Fibroblast of skin of abdomen (primary cell): Measurements from ENCODE around the gene MORC4.

Experiments
- DNase-seq: peaks from one replicate; pipeline ENCODE4 v3.0.0-alpha.2; 2013

MORC4 gene

GRCh38 chrX:106952538-106952937, 47.5 kb downstream of the MORC4 start:
- no peak for DNase-seq

DNA sequence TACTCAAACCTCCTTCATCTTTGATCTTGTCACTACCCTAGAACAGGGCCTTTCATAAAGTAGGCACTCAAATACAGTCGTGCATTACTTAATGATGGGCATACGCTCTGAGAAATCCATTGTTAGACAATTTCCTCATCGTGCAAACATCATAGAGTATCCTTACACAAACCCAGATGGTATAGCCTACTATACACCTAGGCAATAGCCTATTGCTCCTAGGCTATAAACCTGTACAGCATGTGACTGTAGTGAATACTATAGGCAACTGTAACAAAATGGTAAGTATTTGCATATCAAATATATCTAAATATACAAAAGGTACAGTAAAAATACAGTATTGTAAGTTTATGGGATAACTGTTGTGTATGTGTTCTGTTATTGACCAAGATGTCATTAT, 47.9 kb downstream of the MORC4 start:
- DNase-seq: no peak

DNA sequence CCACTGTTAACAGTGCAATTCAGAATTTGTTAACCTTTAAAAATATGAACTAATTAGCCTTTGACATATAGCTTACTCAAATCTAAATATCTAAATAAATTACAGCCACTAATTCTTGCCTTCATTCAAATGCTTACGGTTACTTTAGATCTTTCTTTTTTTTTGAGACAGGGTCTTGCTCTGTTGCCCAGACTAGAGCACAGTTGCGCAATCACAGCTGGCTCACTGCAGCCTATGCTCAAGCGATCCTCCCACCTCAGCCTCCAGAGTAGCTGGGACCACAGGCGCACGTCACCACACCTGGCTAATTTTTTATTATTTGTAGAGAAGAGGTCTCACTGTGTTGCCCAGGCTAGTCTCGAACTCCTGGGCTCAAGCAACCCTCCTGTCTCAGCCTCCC, 48.8 kb downstream of the MORC4 start:
- no peak for DNase-seq

DNA sequence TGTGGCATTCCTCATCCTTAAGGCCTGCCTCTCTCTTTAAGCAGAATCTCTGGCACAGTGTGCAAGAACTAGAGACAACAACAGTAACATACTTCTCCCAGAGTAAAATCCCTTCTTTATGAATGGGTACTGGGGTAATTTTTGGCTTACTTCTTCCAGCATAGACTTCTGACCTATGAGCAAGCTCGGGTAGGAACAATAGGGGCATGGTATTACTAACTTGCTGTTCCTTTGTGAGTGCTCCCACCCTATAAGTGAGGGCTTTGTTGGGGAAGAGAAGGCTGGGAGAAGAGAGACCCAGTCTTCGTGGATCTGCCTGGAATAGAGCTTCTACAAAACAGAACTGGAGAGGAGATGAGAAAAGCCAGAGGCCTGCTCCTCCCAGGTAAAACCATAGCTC, 49.6 kb downstream of the MORC4 start:
- no peak for DNase-seq

GRCh38 chrX:106949366-106949765, 50.6 kb downstream of the MORC4 start:
- no peak for DNase-seq

DNA sequence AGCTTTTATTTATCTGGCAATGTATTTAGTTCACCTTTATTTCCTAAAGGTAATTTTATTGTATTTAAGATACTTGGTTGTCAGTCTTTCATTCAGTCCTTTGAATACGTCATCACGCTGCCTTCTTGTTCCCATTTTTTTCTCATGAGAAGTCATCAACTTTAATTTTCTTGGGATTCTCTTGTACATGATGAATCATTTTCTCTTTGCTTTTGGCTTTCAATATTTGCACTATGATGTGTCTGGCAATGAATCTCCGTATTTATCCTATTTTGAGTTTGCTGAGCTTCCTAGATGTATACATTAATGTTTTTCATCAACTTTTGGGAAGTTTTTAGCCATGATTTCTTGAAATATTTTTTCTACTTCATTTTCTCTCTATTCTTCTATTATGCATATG, 51.4 kb downstream of the MORC4 start:
- DNase-seq: no peak

GRCh38 chrX:106946464-106946863, 53.5 kb downstream of the MORC4 start:
- DNase-seq: no peak

DNA sequence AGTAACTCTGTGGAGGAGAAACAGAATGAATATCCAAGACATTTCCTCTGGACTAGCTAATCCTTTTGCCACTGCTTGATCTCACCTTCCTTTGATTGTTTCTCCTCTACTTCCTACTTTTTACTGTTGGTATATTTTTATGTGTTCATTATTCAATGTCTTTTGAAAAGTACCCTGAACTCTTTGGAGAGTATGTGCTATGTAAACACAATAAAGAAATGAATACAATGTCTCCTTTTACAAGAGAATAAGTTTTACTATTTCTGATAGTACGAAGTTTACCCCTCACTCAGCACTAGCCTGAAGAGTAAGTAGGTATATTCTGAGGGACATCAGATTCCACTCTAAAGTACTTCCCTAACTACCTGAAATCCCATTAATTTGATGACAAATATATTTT, 59.9 kb downstream of the MORC4 start:
- no peak for DNase-seq

- no peak for DNase-seq
These were observed 60.4 kb downstream of the MORC4 start for GRCh38 chrX:106939566-106939965.

DNA sequence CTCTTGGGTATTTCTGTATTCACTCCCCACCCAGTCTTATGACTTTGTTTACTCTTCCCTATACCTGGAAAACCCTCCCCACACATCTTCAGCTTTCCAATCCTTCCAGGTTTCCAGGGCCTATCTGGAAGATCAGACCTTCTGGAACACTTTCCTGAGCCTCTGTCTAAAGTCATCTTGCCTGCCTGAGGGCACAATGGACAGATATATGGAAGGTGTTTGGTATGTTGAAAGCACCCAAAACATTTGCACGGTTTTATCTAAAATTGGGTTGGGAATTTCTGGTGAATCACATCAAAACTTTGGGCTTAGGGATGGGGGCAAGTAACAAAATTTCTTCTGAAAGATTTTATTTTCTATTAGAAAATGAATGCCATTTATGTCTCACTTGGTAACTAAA, 63.8 kb downstream of the MORC4 start:
- no peak for DNase-seq

DNA sequence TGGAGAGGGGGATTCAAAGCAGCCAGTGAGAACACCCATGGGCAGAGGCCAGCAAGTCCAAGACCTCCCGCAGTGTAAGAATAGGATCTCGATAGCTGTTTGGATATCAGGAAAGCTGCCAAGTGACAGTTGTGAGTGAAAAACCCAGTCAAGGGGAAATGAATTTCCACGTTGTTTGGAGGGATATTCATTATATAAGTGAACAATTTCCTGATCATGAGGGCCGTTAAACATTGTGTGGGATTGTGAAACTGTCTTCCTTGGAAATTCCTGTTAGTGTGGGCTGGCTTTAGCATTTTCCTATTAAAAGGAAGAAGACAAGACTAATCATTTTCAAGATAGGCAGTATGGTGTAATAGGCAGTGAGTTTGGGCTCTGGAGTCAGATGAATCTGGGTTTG, 64.8 kb downstream of the MORC4 start:
- DNase-seq: no peak

- no peak for DNase-seq
These were observed 66.5 kb downstream of the MORC4 start for GRCh38 chrX:106933538-106933961.

DNA sequence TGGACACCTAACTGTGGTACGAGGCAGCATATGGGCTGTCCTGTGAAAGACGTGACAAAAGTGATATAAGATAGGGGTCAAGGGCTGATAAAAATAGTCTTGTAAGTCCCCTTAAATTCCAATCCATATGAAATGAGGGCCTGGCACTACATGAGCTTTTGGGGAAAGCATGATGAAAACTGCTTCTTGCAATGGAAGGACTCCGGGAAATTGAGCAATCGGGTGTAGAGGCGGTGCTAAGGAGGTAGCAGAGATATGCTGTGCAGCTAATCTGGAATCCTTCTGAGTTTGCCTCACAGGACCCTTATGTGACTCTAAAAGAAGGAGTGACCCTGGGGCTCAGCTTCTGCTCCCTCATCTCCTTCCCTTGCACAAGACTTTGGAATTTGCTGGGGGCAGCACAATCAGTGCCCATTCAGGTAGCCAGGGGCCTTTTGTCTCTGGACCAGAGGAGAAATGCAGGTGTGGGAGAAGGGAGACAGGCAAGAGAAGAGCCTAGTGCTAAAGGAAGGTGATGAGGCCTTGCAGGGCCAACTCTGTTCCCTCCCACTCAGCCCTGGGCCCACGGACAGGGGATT, 67.0 kb downstream of the MORC4 start:
- no peak for DNase-seq

DNA sequence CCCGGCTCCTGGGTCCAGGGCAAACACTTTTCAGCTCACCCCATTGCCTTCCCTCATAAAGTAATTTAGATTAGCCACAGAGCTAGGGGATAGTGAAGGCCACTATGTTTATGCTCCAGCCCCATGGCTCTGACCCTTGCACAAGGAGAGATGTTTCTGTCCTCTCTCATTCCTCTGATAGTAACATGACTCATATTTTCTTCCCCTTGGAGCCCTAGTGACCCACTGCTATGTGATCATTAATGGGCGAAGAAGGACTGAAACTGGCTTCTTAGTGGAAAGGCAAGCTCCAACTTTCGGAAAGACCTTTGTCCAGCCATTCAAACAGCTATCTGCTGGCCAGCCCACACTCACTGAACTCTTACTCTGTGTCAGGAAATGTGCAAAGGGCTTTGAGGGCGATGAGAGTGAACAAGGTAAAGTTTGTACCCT, 67.5 kb downstream of the MORC4 start:
- DNase-seq: no peak

- no peak for DNase-seq
These were observed 68.1 kb downstream of the MORC4 start for GRCh38 chrX:106931831-106932491.

DNA sequence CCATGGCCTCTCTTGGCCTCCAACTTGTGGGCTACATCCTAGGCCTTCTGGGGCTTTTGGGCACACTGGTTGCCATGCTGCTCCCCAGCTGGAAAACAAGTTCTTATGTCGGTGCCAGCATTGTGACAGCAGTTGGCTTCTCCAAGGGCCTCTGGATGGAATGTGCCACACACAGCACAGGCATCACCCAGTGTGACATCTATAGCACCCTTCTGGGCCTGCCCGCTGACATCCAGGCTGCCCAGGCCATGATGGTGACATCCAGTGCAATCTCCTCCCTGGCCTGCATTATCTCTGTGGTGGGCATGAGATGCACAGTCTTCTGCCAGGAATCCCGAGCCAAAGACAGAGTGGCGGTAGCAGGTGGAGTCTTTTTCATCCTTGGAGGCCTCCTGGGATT, 71.8 kb downstream of the MORC4 start:
- no peak for DNase-seq

GRCh38 chrX:106927700-106928099, 72.3 kb downstream of the MORC4 start:
- no peak for DNase-seq

- no peak for DNase-seq
These were observed 73.0 kb downstream of the MORC4 start for GRCh38 chrX:106927023-106927422.

- no peak for DNase-seq
These were observed 78.4 kb downstream of the MORC4 start for GRCh38 chrX:106921637-106922036.

- DNase-seq: no peak
These were observed 80.0 kb downstream of the MORC4 start, which contains the start of gene CLDN2 for GRCh38 chrX:106919932-106920452. TSS of gene CLDN2 (plus strand) at chrX:106920402. CDS start at chrX:106928229, 7,827 bp downstream.

DNA sequence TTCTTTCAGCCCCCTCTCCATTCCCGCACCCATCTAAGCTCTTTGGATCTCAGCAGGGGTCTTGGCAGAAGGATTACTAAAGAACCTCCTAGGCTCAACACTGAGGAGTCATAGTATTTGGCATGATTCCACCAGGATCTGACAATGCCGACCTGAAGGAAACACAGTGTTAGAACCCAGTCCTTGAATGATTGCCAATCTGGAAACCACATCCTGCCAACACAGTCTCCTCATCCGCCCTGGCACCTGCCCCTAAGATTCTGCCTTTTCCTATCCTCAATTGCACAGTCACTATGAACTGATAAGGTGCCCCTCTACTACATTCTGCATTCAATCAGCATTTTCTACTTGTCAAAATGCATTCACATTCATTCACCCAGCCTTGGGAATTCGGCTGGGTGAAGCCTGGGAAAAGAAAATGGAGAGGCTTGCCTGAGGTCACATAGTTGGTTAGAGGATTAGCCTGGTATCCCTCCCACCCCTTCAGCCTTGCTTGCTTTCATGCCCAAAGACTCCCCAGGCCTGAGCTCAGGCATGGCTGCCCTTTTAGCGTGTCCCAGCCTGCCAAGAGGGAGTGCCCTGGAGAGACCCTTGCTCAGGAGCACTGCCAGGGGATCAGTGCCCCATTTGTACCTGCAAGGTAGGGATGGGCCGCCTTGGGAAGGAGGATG, 82.0 kb downstream of the MORC4 start:
- peak; percentile 56 for DNase-seq

GRCh38 chrX:106912864-106913263, 87.1 kb downstream of the MORC4 start:
- DNase-seq: no peak

GRCh38 chrX:106906361-106906760, 93.7 kb downstream of the MORC4 start:
- no peak for DNase-seq
